GM19452 (cell line): Measurements from ENCODE around the gene DNAH6.
A peak's percentile ranks its signal among the peaks of the same experiment; 100 is the strongest.

Experiments used
- ATAC-seq: cut with Tn5 transposase; IDR thresholded peaks from one replicate; pipeline ENCODE4 v1.9.1; 2021; ENCODE audit not compliant: unreplicated experiment

The DNAH6 gene

GRCh38 chr2:84788498-84788897, 272.2 kb downstream of the DNAH6 start:
- ATAC-seq = no peak

GRCh38 chr2:84792856-84793522, 276.7 kb downstream of the DNAH6 start:
- ATAC-seq = no peak

DNA sequence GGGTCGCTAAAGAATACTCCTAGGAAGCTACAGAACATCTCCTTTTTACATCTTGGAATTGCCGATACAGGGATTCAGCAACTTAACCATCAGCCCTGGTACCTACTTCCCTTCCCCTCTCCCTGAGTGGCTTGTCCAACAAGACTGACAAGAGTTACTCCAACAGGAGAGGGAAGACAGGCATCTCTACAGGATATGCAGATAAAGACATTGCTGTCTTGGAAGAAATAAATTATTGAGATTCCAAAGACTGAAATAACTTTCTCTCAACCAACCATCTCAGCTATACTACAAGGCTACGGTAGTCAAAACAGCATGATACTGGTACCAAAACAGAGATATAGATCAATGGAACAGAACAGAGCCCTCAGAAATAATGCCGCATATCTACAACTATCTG, 277.3 kb downstream of the DNAH6 start:
- no peak for ATAC-seq

DNA sequence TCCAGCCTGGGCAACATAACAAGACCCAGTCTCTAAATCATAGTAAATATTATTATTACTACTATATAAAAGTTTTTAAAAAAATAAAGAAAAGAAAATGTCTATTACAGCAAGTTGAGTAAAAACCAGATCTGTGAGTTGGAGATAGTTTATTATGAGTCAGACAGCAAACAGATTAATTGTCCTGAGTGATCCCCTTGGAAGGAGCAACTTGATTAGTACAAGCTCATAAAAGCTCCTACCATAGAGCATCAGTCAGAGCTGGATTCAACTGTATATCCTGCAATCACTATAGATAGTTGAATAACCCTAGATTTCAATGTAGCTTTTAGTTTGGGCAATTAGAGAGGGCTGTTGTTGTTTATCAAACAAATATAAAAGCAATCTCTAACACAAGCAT, 280.5 kb downstream of the DNAH6 start:
- no peak for ATAC-seq

DNA sequence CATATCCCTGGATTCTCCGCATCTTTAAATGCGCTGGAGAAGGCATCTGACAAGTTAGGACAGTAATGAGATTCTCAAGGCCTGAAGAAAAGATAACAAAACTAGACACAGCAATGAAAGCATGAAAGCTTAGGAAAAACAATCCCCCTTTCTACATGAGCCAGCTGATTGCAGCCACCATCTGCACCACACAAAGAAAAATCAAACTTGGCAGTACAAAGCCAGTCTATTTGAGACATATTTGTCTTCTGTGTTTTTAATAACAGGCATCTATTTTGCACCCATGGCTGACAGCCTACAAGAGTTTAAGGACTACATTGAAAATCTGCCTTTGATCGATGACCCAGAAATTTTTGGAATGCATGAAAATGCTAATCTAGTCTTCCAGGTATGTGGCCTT, 281.0 kb downstream of the DNAH6 start:
- no peak for ATAC-seq

DNA sequence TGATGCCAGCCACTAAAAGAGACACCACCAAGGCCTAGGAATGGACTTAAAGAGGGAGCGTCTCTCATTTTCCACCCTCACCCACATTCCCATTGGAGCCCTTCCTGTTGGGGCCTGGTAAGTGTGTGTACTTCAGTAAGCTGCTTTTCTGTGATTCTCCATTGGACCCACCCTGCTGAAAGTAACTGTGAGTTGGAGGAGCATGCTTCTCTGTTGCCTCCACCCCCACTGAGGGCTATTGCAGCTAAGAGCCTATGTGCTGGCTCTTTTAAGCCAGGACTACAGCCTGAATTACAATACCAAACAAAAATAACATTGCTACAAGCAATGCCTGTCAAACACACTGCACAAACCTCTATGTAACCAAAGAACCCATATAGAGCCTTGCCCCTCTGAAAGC, 283.5 kb downstream of the DNAH6 start:
- peak; percentile 16 for ATAC-seq

- ATAC-seq = peak; percentile 78
These were observed 284.0 kb downstream of the DNAH6 start for GRCh38 chr2:84800194-84800805.

GRCh38 chr2:84801811-84802210, 285.5 kb downstream of the DNAH6 start:
- ATAC-seq = no peak

GRCh38 chr2:84805250-84805958, 289.1 kb downstream of the DNAH6 start:
- no peak for ATAC-seq

DNA sequence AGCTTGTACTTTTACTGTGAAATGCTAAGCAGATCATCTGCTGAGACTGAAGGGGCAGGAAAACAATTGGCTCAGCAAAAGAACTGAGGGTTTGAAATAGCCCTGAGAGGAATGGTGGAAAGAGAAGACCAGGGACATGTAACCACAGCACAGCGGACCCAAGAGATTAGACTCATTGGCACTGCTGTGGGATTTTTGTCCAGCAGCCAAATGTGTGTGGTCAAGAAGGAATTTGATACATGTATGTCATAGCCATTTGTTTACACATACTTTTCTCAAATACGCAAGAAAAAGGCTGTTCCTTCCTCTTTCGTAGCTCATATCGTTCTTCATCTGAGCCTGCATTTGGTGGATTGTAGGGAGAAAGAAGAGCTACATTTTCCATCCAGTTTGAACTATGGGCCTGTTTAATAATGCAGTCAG, 290.8 kb downstream of the DNAH6 start:
- ATAC-seq = no peak

DNA sequence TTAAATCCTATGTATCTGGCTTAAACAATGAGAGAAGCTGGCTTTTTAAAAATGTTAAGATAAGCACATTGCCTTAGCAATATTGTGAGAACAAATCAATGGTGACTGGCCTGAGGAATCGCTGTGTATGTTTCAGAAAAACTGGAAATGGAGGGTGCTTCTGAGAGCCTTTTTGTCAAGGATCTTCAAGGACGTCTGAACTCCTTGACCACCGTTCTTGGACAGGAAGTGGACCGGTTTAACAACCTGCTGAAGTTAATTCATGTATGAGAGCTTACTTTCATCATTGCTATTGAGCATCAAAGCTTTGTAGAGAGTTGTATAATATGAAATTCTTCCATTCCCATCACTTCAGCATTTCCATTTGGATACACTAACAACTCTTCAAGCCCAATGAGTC, 292.0 kb downstream of the DNAH6 start:
- no peak for ATAC-seq

DNA sequence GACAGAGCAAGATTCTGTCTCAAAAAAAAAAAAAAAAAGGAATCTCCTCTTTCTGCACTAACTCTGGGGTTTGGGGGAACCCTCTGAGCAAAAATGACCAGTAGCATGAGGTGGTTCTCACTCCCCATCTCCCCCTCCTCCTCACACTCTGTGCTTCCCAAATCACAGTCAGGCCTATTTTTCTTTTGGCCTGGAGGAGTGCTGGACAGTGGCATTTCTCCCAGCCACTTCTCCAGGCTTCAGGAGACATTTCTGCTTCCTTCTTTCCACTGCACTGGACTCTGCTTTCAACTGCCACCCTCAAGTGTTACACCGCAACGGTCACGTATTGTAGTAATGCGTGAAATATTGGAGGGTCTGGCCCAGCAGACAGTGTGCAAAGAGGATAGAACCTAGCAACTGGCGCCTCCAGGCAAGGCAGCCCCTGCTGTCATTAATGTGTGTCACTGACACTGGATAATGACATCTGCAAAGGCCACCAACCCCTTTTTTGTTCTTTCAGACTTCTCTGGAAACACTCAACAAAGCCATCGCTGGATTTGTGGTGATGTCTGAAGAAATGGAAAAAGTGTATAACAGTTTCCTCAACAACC, 295.6 kb downstream of the DNAH6 start:
- ATAC-seq = no peak

GRCh38 chr2:84815146-84815545, 298.8 kb downstream of the DNAH6 start:
- no peak for ATAC-seq

DNA sequence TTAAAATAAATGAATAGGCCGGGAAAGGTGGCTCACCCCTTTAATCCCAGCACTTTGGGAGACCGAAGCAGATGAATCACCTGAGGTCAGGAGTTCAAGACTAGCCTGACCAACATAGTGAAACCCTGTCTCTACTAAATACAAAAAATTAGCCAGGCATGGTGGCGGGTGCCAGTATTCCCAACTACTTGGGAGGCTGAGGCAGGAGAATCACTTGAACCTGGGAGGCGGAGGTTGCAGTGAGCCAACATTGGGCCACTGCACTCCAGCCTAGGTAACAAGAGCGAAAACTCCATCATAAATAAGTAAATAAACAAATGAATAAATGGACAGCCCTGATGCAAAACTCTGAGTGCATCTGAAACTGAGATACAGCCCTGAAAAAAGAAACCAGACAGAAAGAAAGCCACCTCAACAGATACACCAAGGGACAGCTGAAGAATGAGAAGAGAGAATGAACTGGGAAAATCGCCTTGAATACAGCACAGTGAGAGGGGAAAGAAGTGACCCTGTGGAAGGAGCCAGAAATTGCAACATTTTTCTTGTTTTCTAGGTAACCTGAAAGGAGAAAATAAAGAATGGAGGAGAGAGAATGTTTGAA, 300.2 kb downstream of the DNAH6 start:
- ATAC-seq = peak; percentile 72

DNA sequence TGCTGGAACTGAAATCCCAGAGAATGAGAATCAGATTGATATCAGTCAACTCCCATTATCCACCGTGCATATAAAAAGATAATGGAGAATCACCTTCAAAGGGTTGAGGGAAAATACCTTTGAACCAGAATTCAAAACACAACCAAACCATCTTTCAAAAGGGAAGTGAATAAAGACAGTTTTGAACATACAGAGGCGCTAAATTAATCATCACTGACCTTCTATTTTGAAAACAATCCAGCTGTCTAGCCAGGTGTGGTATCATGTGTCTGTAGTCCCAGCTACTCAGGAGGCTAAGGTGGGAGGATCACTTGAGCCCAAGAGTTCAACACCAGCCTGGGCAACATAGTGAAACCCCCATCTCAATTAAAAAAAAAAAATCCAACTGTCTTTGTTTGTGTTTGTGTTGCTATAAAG, 300.9 kb downstream of the DNAH6 start:
- peak; percentile 89 for ATAC-seq

DNA sequence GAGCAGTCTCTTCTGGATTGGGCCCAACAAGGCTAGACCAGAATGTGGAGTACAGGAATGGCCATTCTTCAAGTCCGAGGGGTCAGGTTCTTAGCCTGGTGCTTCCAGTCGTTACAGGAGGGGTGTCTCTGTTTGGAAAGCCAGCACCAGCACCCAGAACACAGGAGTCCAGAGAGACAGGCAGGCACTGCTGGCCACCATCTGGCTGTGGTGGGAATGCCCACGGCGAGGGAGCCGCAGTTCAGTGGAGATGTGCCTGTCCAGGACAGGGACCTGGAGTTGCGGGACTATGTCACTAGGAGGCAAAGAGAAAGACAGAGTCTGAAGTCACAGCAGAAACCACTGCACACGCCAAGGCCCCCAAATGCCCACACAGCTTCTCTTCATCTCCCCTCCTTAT, 305.5 kb downstream of the DNAH6 start:
- no peak for ATAC-seq

GRCh38 chr2:84823229-84823628, 306.9 kb downstream of the DNAH6 start:
- no peak for ATAC-seq

GRCh38 chr2:84823788-84824187, 307.5 kb downstream of the DNAH6 start:
- ATAC-seq = no peak

DNA sequence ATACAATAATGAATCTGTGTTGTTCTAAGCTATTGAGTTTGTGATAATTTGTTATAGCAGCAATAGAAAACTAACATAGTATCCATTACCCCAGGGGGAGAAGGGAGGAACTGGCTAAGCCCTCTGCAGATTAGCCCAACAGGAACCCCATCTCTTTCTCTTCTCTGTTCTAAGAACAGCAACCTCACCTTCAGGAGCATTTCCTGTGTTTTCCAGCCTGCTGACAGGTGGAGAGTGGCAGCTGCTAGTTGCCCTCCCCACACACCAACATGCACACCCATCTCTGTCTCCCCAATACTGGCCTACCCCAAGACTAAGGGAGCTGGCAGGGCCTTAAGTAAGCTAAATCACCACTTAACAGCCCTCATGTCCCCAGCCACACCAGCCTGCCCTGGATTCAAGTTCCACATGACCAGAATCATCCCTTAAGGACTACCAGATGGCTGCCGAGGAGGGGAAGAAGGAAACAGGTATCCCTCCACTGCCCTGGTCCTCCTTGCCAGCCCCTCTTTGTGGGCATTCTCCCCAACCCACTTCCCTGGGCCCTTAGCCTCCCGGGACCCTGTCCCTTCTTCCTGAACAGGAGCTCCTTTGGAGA, 311.8 kb downstream of the DNAH6 start:
- ATAC-seq = no peak

DNA sequence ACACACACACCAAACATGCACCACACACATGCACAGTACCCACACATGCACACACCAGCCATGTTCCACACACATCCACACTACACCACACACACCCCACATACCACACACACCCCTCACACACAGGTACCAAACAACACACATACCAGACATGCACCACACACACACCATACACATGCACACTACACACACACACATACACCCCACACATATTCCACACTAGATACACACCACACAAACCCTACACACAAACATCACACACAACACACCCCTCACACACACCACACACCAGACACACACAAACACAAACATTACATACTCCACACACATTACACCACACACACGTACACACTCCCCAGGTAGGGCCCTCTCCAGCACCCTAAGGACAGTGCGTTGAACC, 313.4 kb downstream of the DNAH6 start:
- no peak for ATAC-seq

DNA sequence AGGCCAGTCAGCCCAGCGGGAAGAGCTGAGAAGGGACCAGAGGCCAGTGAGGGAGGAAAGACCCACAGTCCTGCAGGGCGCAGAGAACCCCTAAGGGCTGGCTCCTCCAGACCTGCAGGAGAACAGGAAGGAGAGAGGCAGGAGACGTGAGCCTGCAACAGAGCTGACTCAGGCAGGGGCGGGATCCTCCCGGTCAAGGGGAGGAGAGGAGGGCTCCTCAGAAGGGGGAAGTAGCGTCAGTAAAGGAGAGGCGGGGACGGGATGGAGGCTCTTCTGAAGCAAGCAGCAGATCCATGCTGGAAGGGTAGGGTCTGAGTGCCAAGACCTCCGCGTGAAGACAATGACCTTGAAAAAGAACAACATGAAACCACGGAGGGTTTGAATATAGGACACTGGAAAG, 313.8 kb downstream of the DNAH6 start:
- no peak for ATAC-seq
